ENCODE results near the gene SNX18. TPM values are rescaled to one million over a fixed set of nuclear protein-coding genes. Genes with fewer than 3 reads are reported as not detected.
A peak's percentile ranks its signal among the peaks of the same experiment; 100 is the strongest.
"Not testable (repeated sequence)": the region's sequence is repeated elsewhere in the genome, so short reads cannot be mapped to it uniquely, and the experiment has no call there.

Gene SNX18
- total and polyA plus RNA-seq, 12 donors: 4.0 to 89.4 (median 33.7) TPM

- TF ChIP-seq CTCF (IDR thresholded peaks at IDR 0.05) (no peak), POLR2A (IDR thresholded peaks at IDR 0.05) (no peak)
- H3K36me3 ChIP-seq (replicated peaks in 1 of 2): no peaks in the 10 kb centered on the region
- H3K27me3 ChIP-seq: no peaks in the 10 kb centered on the region
- no peaks in the 10 kb centered on the region for H3K9me3 ChIP-seq (replicated peaks in 1 of 3)
- no peak overlapping the region for H3K27ac ChIP-seq
- no peaks in the 10 kb centered on the region for H3K4me1 ChIP-seq (replicated peaks in 1 of 2)
- no peak overlapping the region for H3K4me3 ChIP-seq
- DNase-seq: no peak
- intact Hi-C loops (cut with DNase I): no loop called here
Observed at GRCh38 chr5:54480296-54480695, 37.3 kb upstream of the SNX18 start.

- Histone ChIP-seq H3K27me3 (no peaks in the 10 kb centered on the region), H3K9me3 (replicated peaks in 1 of 3) (no peaks in the 10 kb centered on the region), H3K4me3 (no peak overlapping the region), H3K36me3 (replicated peaks in 1 of 2) (no peaks in the 10 kb centered on the region), H3K4me1 (replicated peaks in 1 of 2) (no peaks in the 10 kb centered on the region), H3K27ac (no peak overlapping the region)
- TF ChIP-seq POLR2A (IDR thresholded peaks at IDR 0.05) (no peak), CTCF (IDR thresholded peaks at IDR 0.05) (no peak)
- intact Hi-C loops (cut with DNase I): no loop called here
- 59 to 76% (median 70%) methylated on average over 5 of the region's 5 CpGs for WGBS, 4 donors
- DNase-seq: no peak
Observed at GRCh38 chr5:54484219-54484894, 33.2 kb upstream of the SNX18 start.

GRCh38 chr5:54485659-54486058 lies 31.9 kb upstream of the SNX18 start:
- H3K36me3 ChIP-seq (replicated peaks in 1 of 2); H3K4me3 ChIP-seq; H3K9me3 ChIP-seq (replicated peaks in 1 of 3); H3K4me1 ChIP-seq (replicated peaks in 1 of 2); intact Hi-C loops (cut with DNase I); DNase-seq; H3K27ac ChIP-seq; H3K27me3 ChIP-seq: not testable (repeated sequence)

GRCh38 chr5:54489648-54489979 lies 27.9 kb upstream of the SNX18 start:
- 16 to 50% (median 23%) methylated on average over 2 of the region's 2 CpGs for WGBS, 4 donors
- H3K9me3 ChIP-seq (replicated peaks in 1 of 3); DNase-seq; H3K4me3 ChIP-seq; H3K36me3 ChIP-seq (replicated peaks in 1 of 2); intact Hi-C loops (cut with DNase I); H3K27ac ChIP-seq; H3K27me3 ChIP-seq; H3K4me1 ChIP-seq (replicated peaks in 1 of 2): not testable (repeated sequence)
- TF ChIP-seq CTCF (IDR thresholded peaks at IDR 0.05): peak in 2 of 6 experiments; percentile 1 to 9

GRCh38 chr5:54491326-54491725 lies 26.2 kb upstream of the SNX18 start:
- TF ChIP-seq POLR2A (IDR thresholded peaks at IDR 0.05) (no peak), CTCF (IDR thresholded peaks at IDR 0.05) (no peak)
- DNase-seq: no peak
- Histone ChIP-seq H3K4me3 (no peak overlapping the region), H3K4me1 (replicated peaks in 1 of 2) (no peaks in the 10 kb centered on the region), H3K9me3 (replicated peaks in 1 of 3) (no peaks in the 10 kb centered on the region), H3K36me3 (replicated peaks in 1 of 2) (no peaks in the 10 kb centered on the region), H3K27ac (no peak overlapping the region), H3K27me3 (no peaks in the 10 kb centered on the region)
- intact Hi-C loops (cut with DNase I): loop anchor here in 1 of 2 donors (5.0 to 10.0 kb wide), 2 partner anchors 49 to 247 kb away; no protein-coding TSS in a partner anchor
- WGBS, 4 donors: 73 to 100% (median 87%) methylated on average over 1 of the region's 1 CpG
